ENCODE data around the gene HOXC9.

- TF ChIP-seq SUZ12 (IDR thresholded peaks at IDR 0.05; ENCODE audit: extremely low read depth, insufficient read depth, insufficient read length) (peak; percentile 84), YY1 (IDR thresholded peaks at IDR 0.05; ENCODE audit: insufficient read depth, insufficient read length) (no peak), ZNF274 (IDR thresholded peaks at IDR 0.05; ENCODE audit: low read depth, low read length) (no peak)
Measured at GRCh38 chr12:53994009-53994263, 6.0 kb upstream of the HOXC9 start.
